A549 (cell line): ENCODE results near the gene JUP. TPM values are rescaled to one million over a fixed set of nuclear protein-coding genes. Genes with fewer than 3 reads are reported as not detected.

Experiments used
- ATAC-seq, 2 experiments: fragments of 200-7000 bp in 1 of 2; fragments of >200 bp in 1 of 2; cut with Nextera tagmentation in 1 of 2; cut with Tn5 transposase in 1 of 2; 3 replicates each; pipeline versions ENCODE4 v1.8.0 to v1.9.1; 2018 to 2020; ENCODE audit warnings: mild to moderate bottlenecking in 1 of 2, moderate library complexity in 1 of 2
- CTCF ChIA-PET: fragments of 300-600 bp; sonication (Branson Sonifier 250); formaldehyde crosslinking; extraction: SDS; loops from one replicate; lab custom pipeline; 2021; ENCODE audit warnings: antibody characterized with exemption, inconsistent platforms; lab: Yijun Ruan, JAX
- POLR2A ChIA-PET: fragments of 350-600 bp; formaldehyde crosslinking; extraction: SDS; loops from one replicate; lab custom pipeline; 2021; ENCODE audit warnings: antibody characterized with exemption, inconsistent platforms; lab: Yijun Ruan, JAX
- DNase-seq, 2 experiments: peaks; one replicate each; pipeline versions ENCODE4 v3.0.0 to v3.0.0-alpha.2; 2011 to 2016; ENCODE audit warnings: low read depth in 1 of 2, low spot score in 1 of 2
- FAIRE-seq: peaks from 2 replicates; lab custom pipeline; 2011; peaks lifted over from hg19 to GRCh38; lab: Jason Lieb, UNC
- H3K27ac ChIP-seq, 2 experiments: fragments of >200 bp; sonication (Bioruptor Twin); formaldehyde crosslinking; 3 replicates each; pipeline ENCODE4 v1.5.1; 2016 to 2017
- H3K4me1 ChIP-seq: fragments of >200 bp; sonication (Bioruptor Twin); formaldehyde crosslinking; 3 replicates; pipeline ENCODE4 v1.6.1; 2016
- H3K4me2 ChIP-seq: fragments of >200 bp; sonication (Bioruptor Twin); formaldehyde crosslinking; 3 replicates; pipeline ENCODE4 v1.6.1; 2016
- H3K4me3 ChIP-seq: fragments of >200 bp; sonication (Bioruptor Twin); formaldehyde crosslinking; 3 replicates; pipeline ENCODE4 v1.5.1; 2016
- H3K9me3 ChIP-seq: fragments of >200 bp; sonication (Bioruptor Twin); formaldehyde crosslinking; 3 replicates; pipeline ENCODE4 v1.6.1; 2016
- BHLHE40 ChIP-seq: IDR thresholded peaks from 2 replicates; pipeline ENCODE4 v1.6.1; 2012; ENCODE audit warnings: low read depth, low read length, inconsistent platforms
- CEBPB ChIP-seq, 2 experiments: fragments of >200 bp in 1 of 2; sonication (Bioruptor Twin) in 1 of 2; formaldehyde crosslinking in 1 of 2; IDR thresholded peaks; 2 replicates each; pipeline ENCODE4 v1.6.1; 2012 to 2016
- CHD2 ChIP-seq: fragments of 150-350 bp; IDR thresholded peaks from 2 replicates; pipeline ENCODE4 v1.6.1; 2014; ENCODE audit warnings: low read length; ENCODE audit not compliant: partially characterized antibody
- ESRRA ChIP-seq: fragments of 150-350 bp; IDR thresholded peaks from 2 replicates; pipeline ENCODE4 v1.6.1; 2014; ENCODE audit warnings: mild to moderate bottlenecking, low read length, borderline replicate concordance
- FOSL2 ChIP-seq, 2 experiments: fragments of 450-650 bp in 1 of 2; fragments of >200 bp in 1 of 2; sonication (Bioruptor Twin) in 1 of 2; formaldehyde crosslinking; IDR thresholded peaks; 2 replicates each; pipeline versions ENCODE4 v1.5.0 to v1.6.1; 2016 to 2020; ENCODE audit warnings: mild to moderate bottlenecking in 1 of 2, moderate library complexity in 1 of 2
- FOXS1 ChIP-seq: fragments of 250-450 bp; sonication (Bioruptor Pico); IDR thresholded peaks from 2 replicates; pipeline ENCODE4 v1.5.0; 2020; ENCODE audit warnings: mild to moderate bottlenecking, moderate library complexity
- KDM1A ChIP-seq: fragments of 200-600 bp; sonication (generic); IDR thresholded peaks from 2 replicates; pipeline ENCODE4 v1.6.1; 2016; ENCODE audit warnings: low read depth, mild to moderate bottlenecking
- MAZ ChIP-seq: fragments of 150-350 bp; IDR thresholded peaks from 2 replicates; pipeline ENCODE4 v1.6.1; 2014; ENCODE audit warnings: antibody characterized with exemption, low read depth, low read length, borderline replicate concordance
- MYC ChIP-seq: IDR thresholded peaks from 2 replicates; pipeline ENCODE4 v1.6.1; 2012; ENCODE audit warnings: mild to moderate bottlenecking, inconsistent platforms, low read length, improper control_type of control experiment, borderline replicate concordance
- NFE2L2 ChIP-seq: fragments of 150-350 bp; conservative IDR thresholded peaks from 2 replicates; pipeline ENCODE4 v1.6.1; 2014; ENCODE audit warnings: low read length
- NR3C1 ChIP-seq: fragments of >200 bp; sonication (Bioruptor Twin); formaldehyde crosslinking; IDR thresholded peaks from 3 replicates; pipeline ENCODE4 v1.6.1; 2017
- POLR2A ChIP-seq: IDR thresholded peaks from 2 replicates; pipeline ENCODE4 v1.6.1; 2012; ENCODE audit warnings: mild to moderate bottlenecking, low read length
- RARB ChIP-seq: fragments of 250-450 bp; sonication (Bioruptor Pico); IDR thresholded peaks from 2 replicates; pipeline ENCODE4 v1.8.0; 2021; ENCODE audit warnings: mild to moderate bottlenecking, moderate library complexity
- RFX5 ChIP-seq: fragments of 450-650 bp; IDR thresholded peaks from 2 replicates; pipeline ENCODE4 v1.7.1; 2014; ENCODE audit warnings: antibody characterized with exemption, mild to moderate bottlenecking, moderate library complexity
- TFCP2L1 ChIP-seq: fragments of 250-450 bp; sonication (Bioruptor Pico); IDR thresholded peaks from 2 replicates; pipeline ENCODE4 v1.5.0; 2021; ENCODE audit warnings: mild to moderate bottlenecking
- TP53 ChIP-seq: fragments of 250-450 bp; sonication (Bioruptor Pico); IDR thresholded peaks from 2 replicates; pipeline ENCODE4 v1.5.0; 2021; ENCODE audit warnings: mild to moderate bottlenecking, moderate library complexity
- ZFP36 ChIP-seq: fragments of 450-650 bp; IDR thresholded peaks from 2 replicates; pipeline ENCODE4 v1.6.1; 2014; ENCODE audit warnings: borderline replicate concordance; ENCODE audit not compliant: partially characterized antibody
- ZSCAN20 ChIP-seq: fragments of 250-450 bp; sonication (Bioruptor Pico); IDR thresholded peaks from 2 replicates; pipeline ENCODE4 v1.8.0; 2022; ENCODE audit warnings: mild to moderate bottlenecking, moderate library complexity
- WGBS: methylation state at CpG from one replicate; pipeline ENCODE4 v1.1.6; 2017; ENCODE audit errors: missing lambda C conversion rate; 5-methylcytosine and 5-hydroxymethylcytosine counted together
- polyA plus RNA-seq, 4 experiments: library from polyadenylated mRNA; depleted of rRNA in 3 of 4; stranded (reverse); fragments of >200 nt; fragmentation: RNase III in 1 of 4; extraction: RNeasy Plus Mini Kit Qiagen cat#74134 plus additional on column Dnase treatment in 1 of 4; gene quantifications; 2 replicates in 3 of 4; 3 replicates in 1 of 4; pipeline ENCODE4 v1.2.3, GENCODE V29; 2011 to 2017
- TF ChIP-seq, protein P1 (sequence below): fragments of 200-600 bp; sonication (generic); IDR thresholded peaks from 2 replicates; pipeline ENCODE4 v1.6.1; 2016; ENCODE audit warnings: antibody characterized with exemption, mild to moderate bottlenecking, moderate library complexity
- TF ChIP-seq, protein P2 (sequence below): IDR thresholded peaks from 2 replicates; pipeline ENCODE4 v1.6.1; 2012; ENCODE audit warnings: low read depth, borderline replicate concordance
- TF ChIP-seq, protein P3 (sequence below): fragments of 250-450 bp; sonication (Bioruptor Pico); IDR thresholded peaks from 2 replicates; pipeline ENCODE4 v1.5.0; 2020; ENCODE audit warnings: low read depth, mild to moderate bottlenecking, moderate library complexity
- TF ChIP-seq, protein P4 (sequence below): IDR thresholded peaks from 2 replicates; pipeline ENCODE4 v1.6.1; 2012
- TF ChIP-seq, protein P5 (sequence below): fragments of 150-350 bp; IDR thresholded peaks from 2 replicates; pipeline ENCODE4 v1.6.1; 2014; ENCODE audit warnings: low read depth, mild to moderate bottlenecking, low read length

Gene JUP
- polyA plus RNA-seq, 2 of the 4 experiments (the other 2 are of a cell fraction), result 54.8 to 107 TPM

DNA sequence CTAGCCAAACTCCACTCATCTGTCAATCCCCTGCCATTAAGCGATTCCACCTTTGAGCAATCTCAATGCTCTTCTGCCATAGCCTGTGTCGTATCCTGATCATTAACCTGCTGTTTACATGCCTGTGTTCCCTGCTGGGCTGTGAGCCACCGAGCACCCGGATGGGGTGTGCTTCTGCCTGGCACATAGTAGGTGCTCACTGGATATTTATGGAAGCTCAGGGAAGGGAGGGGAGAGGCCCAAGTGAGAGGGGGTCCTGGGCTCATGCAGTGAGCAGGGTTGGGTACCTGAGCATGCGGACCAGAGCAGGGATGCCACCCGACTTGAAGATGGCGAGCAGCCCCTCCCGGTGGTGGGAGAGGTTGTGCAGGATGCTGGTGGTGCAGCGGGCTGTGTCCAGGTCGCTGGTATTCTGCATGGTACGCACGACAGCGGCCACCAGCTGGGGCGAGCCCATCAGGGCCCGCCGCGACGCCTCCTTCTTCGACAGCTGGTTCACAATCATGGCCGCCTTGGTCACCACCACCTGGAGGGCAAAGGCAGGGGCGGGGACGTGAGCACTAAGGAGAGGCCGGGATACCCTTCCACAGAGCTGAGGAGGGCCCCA, 17.7 kb downstream of the JUP start:
- TF ChIP-seq, protein P1, sequence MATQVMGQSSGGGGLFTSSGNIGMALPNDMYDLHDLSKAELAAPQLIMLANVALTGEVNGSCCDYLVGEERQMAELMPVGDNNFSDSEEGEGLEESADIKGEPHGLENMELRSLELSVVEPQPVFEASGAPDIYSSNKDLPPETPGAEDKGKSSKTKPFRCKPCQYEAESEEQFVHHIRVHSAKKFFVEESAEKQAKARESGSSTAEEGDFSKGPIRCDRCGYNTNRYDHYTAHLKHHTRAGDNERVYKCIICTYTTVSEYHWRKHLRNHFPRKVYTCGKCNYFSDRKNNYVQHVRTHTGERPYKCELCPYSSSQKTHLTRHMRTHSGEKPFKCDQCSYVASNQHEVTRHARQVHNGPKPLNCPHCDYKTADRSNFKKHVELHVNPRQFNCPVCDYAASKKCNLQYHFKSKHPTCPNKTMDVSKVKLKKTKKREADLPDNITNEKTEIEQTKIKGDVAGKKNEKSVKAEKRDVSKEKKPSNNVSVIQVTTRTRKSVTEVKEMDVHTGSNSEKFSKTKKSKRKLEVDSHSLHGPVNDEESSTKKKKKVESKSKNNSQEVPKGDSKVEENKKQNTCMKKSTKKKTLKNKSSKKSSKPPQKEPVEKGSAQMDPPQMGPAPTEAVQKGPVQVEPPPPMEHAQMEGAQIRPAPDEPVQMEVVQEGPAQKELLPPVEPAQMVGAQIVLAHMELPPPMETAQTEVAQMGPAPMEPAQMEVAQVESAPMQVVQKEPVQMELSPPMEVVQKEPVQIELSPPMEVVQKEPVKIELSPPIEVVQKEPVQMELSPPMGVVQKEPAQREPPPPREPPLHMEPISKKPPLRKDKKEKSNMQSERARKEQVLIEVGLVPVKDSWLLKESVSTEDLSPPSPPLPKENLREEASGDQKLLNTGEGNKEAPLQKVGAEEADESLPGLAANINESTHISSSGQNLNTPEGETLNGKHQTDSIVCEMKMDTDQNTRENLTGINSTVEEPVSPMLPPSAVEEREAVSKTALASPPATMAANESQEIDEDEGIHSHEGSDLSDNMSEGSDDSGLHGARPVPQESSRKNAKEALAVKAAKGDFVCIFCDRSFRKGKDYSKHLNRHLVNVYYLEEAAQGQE, result no peak
- TF ChIP-seq ESRRA (no peak), ZSCAN20 (CRISPR knock-in tag) (no peak)
- CTCF ChIA-PET, result interaction anchor here (52.0 to 96.0 kb wide), 2 partner anchors 19 kb away, joined by 3262 read pairs; partner anchors contain the start of genes FKBP10, GAST, HAP1 and JUP

DNA sequence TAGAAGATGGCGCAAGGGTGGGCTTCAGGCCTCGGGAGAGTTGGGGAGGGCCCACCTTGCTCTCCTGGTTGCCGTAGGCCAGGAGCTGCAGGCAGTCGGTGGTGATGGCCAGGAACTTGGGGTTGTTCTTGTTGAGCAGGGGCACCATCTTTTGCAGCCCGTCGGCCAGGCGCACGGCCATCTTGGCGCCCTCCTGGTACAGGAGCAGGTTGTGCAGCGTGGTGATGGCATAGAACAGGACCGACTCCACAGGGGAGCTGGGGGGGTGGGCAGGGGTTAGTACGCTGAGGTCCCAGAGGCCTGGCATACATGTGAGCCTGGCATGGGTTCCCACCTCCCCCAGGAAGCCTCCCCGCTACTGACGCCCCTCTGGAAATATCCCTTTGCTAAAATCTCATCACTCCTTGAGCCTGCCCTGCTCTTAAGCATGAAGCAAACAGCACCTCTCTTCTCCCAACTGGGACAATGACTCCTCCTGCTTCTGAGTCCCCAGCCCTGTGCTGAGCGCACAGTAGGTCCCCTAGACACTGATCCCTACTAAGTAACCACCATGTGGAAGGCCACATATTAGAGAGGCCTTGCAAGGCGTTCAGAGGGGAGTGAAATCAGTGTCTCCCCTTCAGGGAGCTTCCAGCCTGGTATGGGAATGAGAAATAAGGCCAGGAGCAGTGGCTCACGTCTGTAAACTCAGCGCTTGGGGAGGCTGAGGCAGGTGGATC, 19.0 kb downstream of the JUP start:
- H3K4me2 ChIP-seq, result no peak overlapping the region
- WGBS, result 94% methylated on average over 17 of the region's 18 CpGs
- DNase-seq (no peak), ATAC-seq (no peak), FAIRE-seq (no peak)
- CTCF ChIA-PET, result interaction anchor here (52.0 to 96.0 kb wide), 2 partner anchors 17 to 20 kb away, joined by 3262 read pairs; partner anchors contain the start of genes FKBP10, GAST, HAP1 and JUP
- no peak overlapping the region for H3K27ac ChIP-seq
- POLR2A ChIA-PET, result no interaction called here
- no peaks in the 10 kb centered on the region for H3K9me3 ChIP-seq
- no peak overlapping the region for H3K4me3 ChIP-seq
- peaks cover 10% of the 10 kb centered on the region for H3K4me1 ChIP-seq
- TF ChIP-seq, protein P2, sequence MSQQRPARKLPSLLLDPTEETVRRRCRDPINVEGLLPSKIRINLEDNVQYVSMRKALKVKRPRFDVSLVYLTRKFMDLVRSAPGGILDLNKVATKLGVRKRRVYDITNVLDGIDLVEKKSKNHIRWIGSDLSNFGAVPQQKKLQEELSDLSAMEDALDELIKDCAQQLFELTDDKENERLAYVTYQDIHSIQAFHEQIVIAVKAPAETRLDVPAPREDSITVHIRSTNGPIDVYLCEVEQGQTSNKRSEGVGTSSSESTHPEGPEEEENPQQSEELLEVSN, result no peak
- TF ChIP-seq CEBPB (IDR thresholded peaks at IDR 0.05) (no peak), TP53 (CRISPR knock-in tag) (no peak), MAZ (no peak), MYC (no peak), FOXS1 (CRISPR knock-in tag) (no peak), TFCP2L1 (CRISPR knock-in tag) (no peak), FOSL2 (IDR thresholded peaks at IDR 0.05) (no peak), FOSL2 (CRISPR knock-in tag; IDR thresholded peaks at IDR 0.05) (no peak), ZFP36 (no peak), POLR2A (no peak), RARB (CRISPR knock-in tag) (no peak), BHLHE40 (no peak), NFE2L2 (no peak), CHD2 (no peak), NR3C1 (no peak), KDM1A (no peak), RFX5 (no peak)
- TF ChIP-seq, protein P3, sequence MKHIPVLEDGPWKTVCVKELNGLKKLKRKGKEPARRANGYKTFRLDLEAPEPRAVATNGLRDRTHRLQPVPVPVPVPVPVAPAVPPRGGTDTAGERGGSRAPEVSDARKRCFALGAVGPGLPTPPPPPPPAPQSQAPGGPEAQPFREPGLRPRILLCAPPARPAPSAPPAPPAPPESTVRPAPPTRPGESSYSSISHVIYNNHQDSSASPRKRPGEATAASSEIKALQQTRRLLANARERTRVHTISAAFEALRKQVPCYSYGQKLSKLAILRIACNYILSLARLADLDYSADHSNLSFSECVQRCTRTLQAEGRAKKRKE (CRISPR knock-in tag), result no peak
- TF ChIP-seq, protein P4, sequence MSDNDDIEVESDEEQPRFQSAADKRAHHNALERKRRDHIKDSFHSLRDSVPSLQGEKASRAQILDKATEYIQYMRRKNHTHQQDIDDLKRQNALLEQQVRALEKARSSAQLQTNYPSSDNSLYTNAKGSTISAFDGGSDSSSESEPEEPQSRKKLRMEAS, result no peak
- TF ChIP-seq, protein P5, sequence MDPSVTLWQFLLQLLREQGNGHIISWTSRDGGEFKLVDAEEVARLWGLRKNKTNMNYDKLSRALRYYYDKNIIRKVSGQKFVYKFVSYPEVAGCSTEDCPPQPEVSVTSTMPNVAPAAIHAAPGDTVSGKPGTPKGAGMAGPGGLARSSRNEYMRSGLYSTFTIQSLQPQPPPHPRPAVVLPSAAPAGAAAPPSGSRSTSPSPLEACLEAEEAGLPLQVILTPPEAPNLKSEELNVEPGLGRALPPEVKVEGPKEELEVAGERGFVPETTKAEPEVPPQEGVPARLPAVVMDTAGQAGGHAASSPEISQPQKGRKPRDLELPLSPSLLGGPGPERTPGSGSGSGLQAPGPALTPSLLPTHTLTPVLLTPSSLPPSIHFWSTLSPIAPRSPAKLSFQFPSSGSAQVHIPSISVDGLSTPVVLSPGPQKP, result no peak

More for the DNA sequence above, 17.7 kb downstream of the JUP start:
- no peak overlapping the region for H3K27ac ChIP-seq
- DNase-seq, result no peak
- H3K4me1 ChIP-seq, result peaks cover 23% of the 10 kb centered on the region
- no peak for FAIRE-seq
- H3K4me2 ChIP-seq, result no peak overlapping the region
- ATAC-seq, result no peak
- POLR2A ChIA-PET, result interaction anchor here (2.6 kb wide), 1 partner anchor 18 kb away, joined by 6 read pairs; the partner anchor contains the start of gene JUP
- 91% methylated on average over 23 of the region's 23 CpGs for WGBS
- no peaks in the 10 kb centered on the region for H3K9me3 ChIP-seq
- no peak overlapping the region for H3K4me3 ChIP-seq
